Fibroblast of pulmonary artery (primary cell): ENCODE data around the gene LIMK2.

ENCODE experiments used
- DNase-seq: peaks from one replicate; pipeline ENCODE4 v3.0.0-alpha.2; 2010; ENCODE audit warnings: low read depth
- H3K4me3 ChIP-seq: replicated peaks from 2 replicates; pipeline ENCODE4 v1.5.1; 2011; ENCODE audit warnings: low read depth, mild to moderate bottlenecking, control low read depth, low read length, moderate library complexity
- CTCF ChIP-seq: IDR thresholded peaks from 2 replicates; pipeline ENCODE4 v1.5.1; 2011; ENCODE audit warnings: mild to moderate bottlenecking, control low read depth, low read length, inconsistent platforms; ENCODE audit errors: missing control alignments

Gene LIMK2

DNA sequence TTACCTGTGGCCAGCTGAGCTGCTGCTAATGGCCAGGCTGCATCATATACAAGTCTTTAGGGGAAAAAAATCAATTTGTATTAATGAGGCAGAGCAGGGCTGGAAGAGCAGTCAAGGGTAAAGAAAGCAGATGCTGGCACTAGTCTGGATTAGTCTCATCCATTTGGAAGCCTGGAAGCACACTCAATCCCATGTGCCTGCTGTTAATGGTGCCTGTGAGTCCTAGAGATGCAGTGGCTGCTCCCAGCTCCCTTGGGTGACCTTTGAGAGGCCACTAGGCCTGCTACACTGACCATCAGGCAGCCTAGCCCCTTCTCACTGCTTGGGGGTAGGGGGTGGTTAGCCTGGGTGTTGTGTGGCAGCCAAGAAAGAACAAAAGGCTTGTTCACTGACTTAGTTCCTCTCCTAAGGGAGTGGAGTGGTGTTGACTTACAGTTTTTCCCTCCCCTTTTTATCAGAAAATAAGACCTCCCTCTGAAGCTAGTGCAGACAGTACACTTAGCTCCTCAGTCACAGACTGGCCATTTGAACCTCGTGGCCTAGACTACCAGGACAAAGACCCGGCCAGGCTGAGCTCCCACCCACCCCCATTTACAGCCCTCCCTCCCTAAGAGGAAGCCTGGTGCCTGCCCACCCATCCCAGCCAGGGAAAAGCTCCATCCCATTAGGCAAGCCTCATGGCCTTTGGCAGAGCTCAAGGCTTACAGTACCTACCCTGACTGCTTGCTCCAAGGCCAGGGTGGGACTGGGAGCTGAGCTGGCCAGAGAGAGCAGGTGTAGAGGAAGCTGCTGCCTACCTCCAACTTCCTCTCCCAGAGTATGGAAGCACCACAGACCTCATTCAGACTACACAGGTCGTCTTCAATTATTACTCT, 72.4 kb downstream of the LIMK2 start:
- H3K4me3 ChIP-seq: no peak overlapping the region
- TF ChIP-seq CTCF: no peak
- no peak for DNase-seq

- no peak overlapping the region for H3K4me3 ChIP-seq
- TF ChIP-seq CTCF: no peak
- no peak for DNase-seq
These were observed 74.5 kb downstream of the LIMK2 start for GRCh38 chr22:31286360-31287255.

GRCh38 chr22:31287818-31288495, 75.9 kb downstream of the LIMK2 start:
- no peak for TF ChIP-seq CTCF
- no peak for DNase-seq
- no peak overlapping the region for H3K4me3 ChIP-seq

GRCh38 chr22:31288496-31289240, 76.6 kb downstream of the LIMK2 start:
- no peak for TF ChIP-seq CTCF
- no peak for DNase-seq
- H3K4me3 ChIP-seq: no peak overlapping the region

- no peak for TF ChIP-seq CTCF
- no peak for DNase-seq
- no peak overlapping the region for H3K4me3 ChIP-seq
These were observed 77.2 kb downstream of the LIMK2 start for GRCh38 chr22:31289344-31289743.
